ENCODE measurements around the gene ATP6V1E1.
"Not testable (repeated sequence)": the region's sequence is repeated elsewhere in the genome, so short reads cannot be mapped to it uniquely, and the experiment has no call there.

ATP6V1E1 gene

GRCh38 chr22:17628406-17629172 lies at the start of gene ATP6V1E1:
Gene ATP6V1E1, minus strand, starts transcription at chr22:17628749. Its CDS starts 114 bp downstream, at chr22:17628635.
- peak; percentile 87 to 92 for DNase-seq (ENCODE audit: low read depth in 2 of 2, low spot score in 1 of 2)

GRCh38 chr22:17675584-17675983 lies 47.0 kb upstream of the ATP6V1E1 start:
- no peak for DNase-seq (ENCODE audit: low read depth in 2 of 2, low spot score in 1 of 2)

GRCh38 chr22:17674152-17674551 lies 45.6 kb upstream of the ATP6V1E1 start:
- no peak for DNase-seq (ENCODE audit: low read depth in 2 of 2, low spot score in 1 of 2)

- no peak for DNase-seq (ENCODE audit: low read depth in 2 of 2, low spot score in 1 of 2)
Measured at GRCh38 chr22:17672417-17672991, 44.0 kb upstream of the ATP6V1E1 start.

GRCh38 chr22:17671521-17672092 lies 43.1 kb upstream of the ATP6V1E1 start:
- not testable (repeated sequence) for DNase-seq (ENCODE audit: low read depth in 2 of 2, low spot score in 1 of 2)

- DNase-seq (ENCODE audit: low read depth in 2 of 2, low spot score in 1 of 2) = no peak
Measured at GRCh38 chr22:17665854-17666253, 37.3 kb upstream of the ATP6V1E1 start.

- DNase-seq (ENCODE audit: low read depth in 2 of 2, low spot score in 1 of 2) = no peak
Measured at GRCh38 chr22:17665248-17665647, 36.7 kb upstream of the ATP6V1E1 start.

- DNase-seq (ENCODE audit: low read depth in 2 of 2, low spot score in 1 of 2) = no peak
Measured at GRCh38 chr22:17664414-17665055, 36.0 kb upstream of the ATP6V1E1 start.

- no peak for DNase-seq (ENCODE audit: low read depth in 2 of 2, low spot score in 1 of 2)
Measured at GRCh38 chr22:17656870-17657395, 28.4 kb upstream of the ATP6V1E1 start.

GRCh38 chr22:17655289-17655688 lies 26.7 kb upstream of the ATP6V1E1 start:
- no peak for DNase-seq (ENCODE audit: low read depth in 2 of 2, low spot score in 1 of 2)

- no peak for DNase-seq (ENCODE audit: low read depth in 2 of 2, low spot score in 1 of 2)
Measured at GRCh38 chr22:17648569-17648968, 20.0 kb upstream of the ATP6V1E1 start.

GRCh38 chr22:17647991-17648390 lies 19.4 kb upstream of the ATP6V1E1 start:
- DNase-seq (ENCODE audit: low read depth in 2 of 2, low spot score in 1 of 2) = no peak

- no peak for DNase-seq (ENCODE audit: low read depth in 2 of 2, low spot score in 1 of 2)
Measured at GRCh38 chr22:17647452-17647851, 18.9 kb upstream of the ATP6V1E1 start.

- not testable (repeated sequence) for DNase-seq (ENCODE audit: low read depth in 2 of 2, low spot score in 1 of 2)
Measured at GRCh38 chr22:17642357-17642756, 13.8 kb upstream of the ATP6V1E1 start.

GRCh38 chr22:17641269-17641668 lies 12.7 kb upstream of the ATP6V1E1 start:
- no peak for DNase-seq (ENCODE audit: low read depth in 2 of 2, low spot score in 1 of 2)

GRCh38 chr22:17639247-17639741 lies 10.7 kb upstream of the ATP6V1E1 start:
- DNase-seq (ENCODE audit: low read depth in 2 of 2, low spot score in 1 of 2) = no peak

- peak; percentile 69 to 79 for DNase-seq (ENCODE audit: low read depth in 2 of 2, low spot score in 1 of 2)
Measured at GRCh38 chr22:17638432-17639246, 10.1 kb upstream of the ATP6V1E1 start, which contains the start of gene BCL2L13. Gene BCL2L13, plus strand, starts transcription at chr22:17638757. Its CDS starts 16,955 bp downstream, at chr22:17655712.

- DNase-seq (ENCODE audit: low read depth in 2 of 2, low spot score in 1 of 2) = no peak
Measured at GRCh38 chr22:17638182-17638431, 9.6 kb upstream of the ATP6V1E1 start.

- no peak for DNase-seq (ENCODE audit: low read depth in 2 of 2, low spot score in 1 of 2)
Measured at GRCh38 chr22:17637490-17638181, 9.1 kb upstream of the ATP6V1E1 start.

GRCh38 chr22:17636850-17637249 lies 8.3 kb upstream of the ATP6V1E1 start:
- not testable (repeated sequence) for DNase-seq (ENCODE audit: low read depth in 2 of 2, low spot score in 1 of 2)
